Panc1 (cell line): ENCODE data around the gene RFTN1.

Experiments
- CTCF ChIP-seq: fragments of 450-650 bp; IDR thresholded peaks from 2 replicates; pipeline ENCODE4 v1.5.1; 2017; ENCODE audit warnings: mild to moderate bottlenecking
- POLR2AphosphoS5 ChIP-seq: IDR thresholded peaks from 2 replicates; pipeline ENCODE4 v1.6.1; 2012; ENCODE audit warnings: mild to moderate bottlenecking, low read depth, low read length, moderate library complexity
- SIN3A ChIP-seq: IDR thresholded peaks from 2 replicates; pipeline ENCODE4 v1.6.1; 2012; ENCODE audit warnings: low read depth, mild to moderate bottlenecking, low read length, moderate library complexity, borderline replicate concordance; ENCODE audit not compliant: insufficient read depth
- TF ChIP-seq, protein P1 (sequence below), 2 experiments: IDR thresholded peaks; 2 replicates each; pipeline ENCODE4 v1.6.1; 2011 to 2012; ENCODE audit warnings: low read depth in 2 of 2, control low read depth in 1 of 2, low read length in 1 of 2, mild to moderate bottlenecking in 1 of 2, moderate library complexity in 1 of 2; ENCODE audit not compliant: insufficient read depth in 1 of 2

GRCh38 chr3:16520970-16521881 is 7.7 kb upstream of the RFTN1 start:
- TF ChIP-seq CTCF: no peak
- TF ChIP-seq POLR2AphosphoS5: no peak
- TF ChIP-seq, protein P1, sequence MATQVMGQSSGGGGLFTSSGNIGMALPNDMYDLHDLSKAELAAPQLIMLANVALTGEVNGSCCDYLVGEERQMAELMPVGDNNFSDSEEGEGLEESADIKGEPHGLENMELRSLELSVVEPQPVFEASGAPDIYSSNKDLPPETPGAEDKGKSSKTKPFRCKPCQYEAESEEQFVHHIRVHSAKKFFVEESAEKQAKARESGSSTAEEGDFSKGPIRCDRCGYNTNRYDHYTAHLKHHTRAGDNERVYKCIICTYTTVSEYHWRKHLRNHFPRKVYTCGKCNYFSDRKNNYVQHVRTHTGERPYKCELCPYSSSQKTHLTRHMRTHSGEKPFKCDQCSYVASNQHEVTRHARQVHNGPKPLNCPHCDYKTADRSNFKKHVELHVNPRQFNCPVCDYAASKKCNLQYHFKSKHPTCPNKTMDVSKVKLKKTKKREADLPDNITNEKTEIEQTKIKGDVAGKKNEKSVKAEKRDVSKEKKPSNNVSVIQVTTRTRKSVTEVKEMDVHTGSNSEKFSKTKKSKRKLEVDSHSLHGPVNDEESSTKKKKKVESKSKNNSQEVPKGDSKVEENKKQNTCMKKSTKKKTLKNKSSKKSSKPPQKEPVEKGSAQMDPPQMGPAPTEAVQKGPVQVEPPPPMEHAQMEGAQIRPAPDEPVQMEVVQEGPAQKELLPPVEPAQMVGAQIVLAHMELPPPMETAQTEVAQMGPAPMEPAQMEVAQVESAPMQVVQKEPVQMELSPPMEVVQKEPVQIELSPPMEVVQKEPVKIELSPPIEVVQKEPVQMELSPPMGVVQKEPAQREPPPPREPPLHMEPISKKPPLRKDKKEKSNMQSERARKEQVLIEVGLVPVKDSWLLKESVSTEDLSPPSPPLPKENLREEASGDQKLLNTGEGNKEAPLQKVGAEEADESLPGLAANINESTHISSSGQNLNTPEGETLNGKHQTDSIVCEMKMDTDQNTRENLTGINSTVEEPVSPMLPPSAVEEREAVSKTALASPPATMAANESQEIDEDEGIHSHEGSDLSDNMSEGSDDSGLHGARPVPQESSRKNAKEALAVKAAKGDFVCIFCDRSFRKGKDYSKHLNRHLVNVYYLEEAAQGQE (IDR thresholded peaks at IDR 0.05; ENCODE audit: insufficient read depth in 1 of 2, low read depth in 2 of 2, low read length in 1 of 2): no peak
- no peak for TF ChIP-seq SIN3A
